Fibroblast of lung (primary cell): ENCODE data around the gene PLEKHH2.

Experiments
- EZH2 ChIP-seq: IDR thresholded peaks from 2 replicates; pipeline ENCODE4 v1.5.1; 2012; ENCODE audit warnings: low read length, control low read depth, mild to moderate bottlenecking; ENCODE audit errors: missing control alignments
- TF ChIP-seq, protein P1 (sequence below), 2 donors: IDR thresholded peaks in 1 of 2; conservative IDR thresholded peaks in 1 of 2; 1 replicate in 1 of 2; 2 replicates in 1 of 2; pipeline ENCODE4 v1.5.1; 2011 to 2012; ENCODE audit warnings: low read length in 2 of 2, control low read depth in 1 of 2, inconsistent platforms in 1 of 2, low read depth in 1 of 2, mild to moderate bottlenecking in 1 of 2

DNA sequence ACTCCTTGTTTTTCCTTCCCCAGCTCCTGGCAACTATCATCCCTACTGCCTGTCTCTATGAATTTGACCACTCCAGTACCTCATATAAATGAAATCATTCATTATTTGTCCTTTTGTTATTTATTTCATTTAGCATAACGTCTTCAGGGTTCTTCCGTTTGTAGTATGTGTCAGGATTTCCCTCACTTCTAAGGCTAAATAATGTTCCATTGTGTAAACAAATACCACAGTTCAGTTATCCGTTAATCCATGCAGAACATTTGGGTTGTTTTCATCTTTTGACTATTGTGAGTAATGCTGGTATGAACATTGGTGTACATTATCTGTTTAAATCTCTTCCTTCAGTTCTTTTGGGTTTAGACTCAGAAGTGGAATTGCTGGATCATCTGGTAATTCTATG is 155.6 kb downstream of the PLEKHH2 start:
- TF ChIP-seq, protein P1, sequence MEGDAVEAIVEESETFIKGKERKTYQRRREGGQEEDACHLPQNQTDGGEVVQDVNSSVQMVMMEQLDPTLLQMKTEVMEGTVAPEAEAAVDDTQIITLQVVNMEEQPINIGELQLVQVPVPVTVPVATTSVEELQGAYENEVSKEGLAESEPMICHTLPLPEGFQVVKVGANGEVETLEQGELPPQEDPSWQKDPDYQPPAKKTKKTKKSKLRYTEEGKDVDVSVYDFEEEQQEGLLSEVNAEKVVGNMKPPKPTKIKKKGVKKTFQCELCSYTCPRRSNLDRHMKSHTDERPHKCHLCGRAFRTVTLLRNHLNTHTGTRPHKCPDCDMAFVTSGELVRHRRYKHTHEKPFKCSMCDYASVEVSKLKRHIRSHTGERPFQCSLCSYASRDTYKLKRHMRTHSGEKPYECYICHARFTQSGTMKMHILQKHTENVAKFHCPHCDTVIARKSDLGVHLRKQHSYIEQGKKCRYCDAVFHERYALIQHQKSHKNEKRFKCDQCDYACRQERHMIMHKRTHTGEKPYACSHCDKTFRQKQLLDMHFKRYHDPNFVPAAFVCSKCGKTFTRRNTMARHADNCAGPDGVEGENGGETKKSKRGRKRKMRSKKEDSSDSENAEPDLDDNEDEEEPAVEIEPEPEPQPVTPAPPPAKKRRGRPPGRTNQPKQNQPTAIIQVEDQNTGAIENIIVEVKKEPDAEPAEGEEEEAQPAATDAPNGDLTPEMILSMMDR (conservative IDR thresholded peaks at IDR 0.05 in 1 of 2, IDR thresholded peaks at IDR 0.05 in 1 of 2; ENCODE audit: low read depth in 1 of 2, low read length in 2 of 2) = no peak
- no peak for TF ChIP-seq EZH2
